DND-41 (cell line): ENCODE measurements around the gene MAN1A1.

Source experiments
- ATAC-seq: fragments of 200-7000 bp; cut with Tn5 transposase; 3 replicates; pipeline ENCODE4 v1.9.1; 2021; ENCODE audit warnings: low read depth; ENCODE audit not compliant: insufficient read depth
- DNase-seq: peaks from one replicate; pipeline ENCODE4 v3.0.0-alpha.2; 2020
- H2AFZ ChIP-seq: 2 replicates; pipeline ENCODE4 v1.6.0; 2012; ENCODE audit warnings: low read depth, low read length
- H3K27ac ChIP-seq: 2 replicates; pipeline ENCODE4 v1.5.1; 2012; ENCODE audit warnings: low read length, inconsistent platforms
- H3K27me3 ChIP-seq: fragments of 200-600 bp; sonication (generic); 2 replicates; pipeline ENCODE4 v1.6.0; 2012; ENCODE audit warnings: low read length, mild to moderate bottlenecking, inconsistent platforms; ENCODE audit not compliant: insufficient read depth, poor library complexity
- H3K36me3 ChIP-seq: 2 replicates; pipeline ENCODE4 v1.5.1; 2012; ENCODE audit warnings: low read length, inconsistent platforms; ENCODE audit not compliant: insufficient read depth
- H3K4me1 ChIP-seq: 2 replicates; pipeline ENCODE4 v1.5.1; 2012; ENCODE audit warnings: mild to moderate bottlenecking, low read length; ENCODE audit not compliant: insufficient read depth
- H3K4me2 ChIP-seq: 2 replicates; pipeline ENCODE4 v1.6.0; 2012; ENCODE audit warnings: mild to moderate bottlenecking, moderate library complexity, low read length, inconsistent platforms; ENCODE audit not compliant: insufficient read depth
- H3K4me3 ChIP-seq, 2 experiments: fragments of 200-600 bp in 1 of 2; shearing (Covaris generic) in 1 of 2; 2 replicates each; pipeline ENCODE4 v1.5.1; 2012 to 2016; ENCODE audit warnings: inconsistent platforms in 2 of 2, low read length in 2 of 2, mild to moderate bottlenecking in 2 of 2, low read depth in 1 of 2, moderate library complexity in 1 of 2
- H3K79me2 ChIP-seq: 2 replicates; pipeline ENCODE4 v1.6.0; 2012; ENCODE audit warnings: low read length, inconsistent platforms; ENCODE audit not compliant: insufficient read depth
- H3K9ac ChIP-seq: 2 replicates; pipeline ENCODE4 v1.6.0; 2012; ENCODE audit warnings: low read depth, mild to moderate bottlenecking, inconsistent platforms, low read length, moderate library complexity
- H3K9me3 ChIP-seq: 2 replicates; pipeline ENCODE4 v1.5.1; 2012; ENCODE audit warnings: low read length, moderate library complexity, mild to moderate bottlenecking, inconsistent platforms; ENCODE audit not compliant: insufficient read depth, severe bottlenecking
- H4K20me1 ChIP-seq: 2 replicates; pipeline ENCODE4 v1.6.0; 2012; ENCODE audit warnings: low read length; ENCODE audit not compliant: insufficient read depth
- EZH2 ChIP-seq: IDR thresholded peaks from 3 replicates; pipeline ENCODE4 v1.6.1; 2012; ENCODE audit warnings: borderline replicate concordance, low read depth, mild to moderate bottlenecking, moderate library complexity, low read length, inconsistent platforms; ENCODE audit not compliant: severe bottlenecking
- TF ChIP-seq, protein P1 (sequence below): IDR thresholded peaks from 2 replicates; pipeline ENCODE4 v1.5.1; 2012; ENCODE audit warnings: borderline replicate concordance, low read length, moderate library complexity, mild to moderate bottlenecking; ENCODE audit not compliant: poor library complexity, severe bottlenecking; ENCODE audit errors: extremely low read depth

MAN1A1 gene

DNA sequence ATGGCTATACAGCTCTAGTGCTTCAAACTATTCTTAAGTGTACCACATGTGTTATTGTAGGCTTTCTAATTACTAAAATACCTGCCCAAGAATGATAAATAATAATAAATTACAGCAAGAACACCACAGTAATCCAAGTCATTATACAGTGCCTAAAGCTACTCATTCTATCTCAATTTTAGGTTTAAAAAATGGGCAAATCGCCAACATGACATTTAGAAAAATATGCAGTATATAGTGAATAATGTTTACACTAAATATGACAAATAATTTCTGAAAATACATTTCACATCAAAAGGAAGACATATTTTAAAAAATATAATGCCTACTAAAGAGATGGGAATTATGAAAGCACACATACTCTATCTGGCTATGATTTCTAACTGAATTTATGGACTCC lies 91.8 kb downstream of the MAN1A1 start:
- no peak overlapping the region for H3K4me2 ChIP-seq
- H3K9ac ChIP-seq: no peak overlapping the region
- peaks cover 11% of the 10 kb centered on the region for H3K4me1 ChIP-seq
- no peak for ATAC-seq
- DNase-seq: no peak
- H3K36me3 ChIP-seq: no peaks in the 10 kb centered on the region
- no peaks in the 10 kb centered on the region for H3K79me2 ChIP-seq
- H4K20me1 ChIP-seq: no peaks in the 10 kb centered on the region
- no peaks in the 10 kb centered on the region for H3K27me3 ChIP-seq
- no peaks in the 10 kb centered on the region for H3K9me3 ChIP-seq
- H2AFZ ChIP-seq: no peak overlapping the region
- no peak overlapping the region for H3K27ac ChIP-seq
- TF ChIP-seq EZH2: no peak
- TF ChIP-seq, protein P1, sequence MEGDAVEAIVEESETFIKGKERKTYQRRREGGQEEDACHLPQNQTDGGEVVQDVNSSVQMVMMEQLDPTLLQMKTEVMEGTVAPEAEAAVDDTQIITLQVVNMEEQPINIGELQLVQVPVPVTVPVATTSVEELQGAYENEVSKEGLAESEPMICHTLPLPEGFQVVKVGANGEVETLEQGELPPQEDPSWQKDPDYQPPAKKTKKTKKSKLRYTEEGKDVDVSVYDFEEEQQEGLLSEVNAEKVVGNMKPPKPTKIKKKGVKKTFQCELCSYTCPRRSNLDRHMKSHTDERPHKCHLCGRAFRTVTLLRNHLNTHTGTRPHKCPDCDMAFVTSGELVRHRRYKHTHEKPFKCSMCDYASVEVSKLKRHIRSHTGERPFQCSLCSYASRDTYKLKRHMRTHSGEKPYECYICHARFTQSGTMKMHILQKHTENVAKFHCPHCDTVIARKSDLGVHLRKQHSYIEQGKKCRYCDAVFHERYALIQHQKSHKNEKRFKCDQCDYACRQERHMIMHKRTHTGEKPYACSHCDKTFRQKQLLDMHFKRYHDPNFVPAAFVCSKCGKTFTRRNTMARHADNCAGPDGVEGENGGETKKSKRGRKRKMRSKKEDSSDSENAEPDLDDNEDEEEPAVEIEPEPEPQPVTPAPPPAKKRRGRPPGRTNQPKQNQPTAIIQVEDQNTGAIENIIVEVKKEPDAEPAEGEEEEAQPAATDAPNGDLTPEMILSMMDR: no peak
- no peak overlapping the region for H3K4me3 ChIP-seq

DNA sequence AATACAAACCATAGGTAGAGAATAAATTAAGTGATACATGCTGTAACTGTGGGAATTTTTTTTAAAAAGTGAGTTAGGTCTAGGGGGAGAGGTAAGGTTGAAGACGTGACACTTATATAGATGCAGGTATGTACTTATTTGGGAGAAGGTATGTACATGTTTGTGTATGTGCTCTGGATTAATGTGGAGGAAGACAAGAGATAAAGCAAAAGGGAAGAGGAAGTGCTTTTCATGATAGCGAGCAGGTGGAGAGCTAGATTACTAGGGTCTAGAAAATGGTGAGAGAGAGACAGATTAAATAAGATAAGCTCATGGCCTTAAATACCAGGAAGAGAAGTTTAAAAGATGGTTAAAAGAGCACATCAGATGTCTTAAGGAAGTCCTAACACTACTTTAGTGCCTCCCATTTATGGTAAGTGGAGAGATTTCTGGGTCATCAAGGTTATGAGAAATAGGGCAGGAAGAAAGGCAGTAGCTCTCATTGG lies 92.5 kb downstream of the MAN1A1 start:
- no peaks in the 10 kb centered on the region for H3K36me3 ChIP-seq
- DNase-seq (no peak), ATAC-seq (no peak)
- H3K27ac ChIP-seq: no peak overlapping the region
- TF ChIP-seq EZH2: no peak
- TF ChIP-seq, protein P1: no peak
- no peaks in the 10 kb centered on the region for H3K9me3 ChIP-seq
- H3K27me3 ChIP-seq: no peaks in the 10 kb centered on the region
- H3K9ac ChIP-seq: no peak overlapping the region
- H2AFZ ChIP-seq: no peak overlapping the region
- no peak overlapping the region for H3K4me3 ChIP-seq
- H3K4me2 ChIP-seq: no peak overlapping the region
- H3K79me2 ChIP-seq: no peaks in the 10 kb centered on the region
- peaks cover 11% of the 10 kb centered on the region for H3K4me1 ChIP-seq
- H4K20me1 ChIP-seq: no peaks in the 10 kb centered on the region

DNA sequence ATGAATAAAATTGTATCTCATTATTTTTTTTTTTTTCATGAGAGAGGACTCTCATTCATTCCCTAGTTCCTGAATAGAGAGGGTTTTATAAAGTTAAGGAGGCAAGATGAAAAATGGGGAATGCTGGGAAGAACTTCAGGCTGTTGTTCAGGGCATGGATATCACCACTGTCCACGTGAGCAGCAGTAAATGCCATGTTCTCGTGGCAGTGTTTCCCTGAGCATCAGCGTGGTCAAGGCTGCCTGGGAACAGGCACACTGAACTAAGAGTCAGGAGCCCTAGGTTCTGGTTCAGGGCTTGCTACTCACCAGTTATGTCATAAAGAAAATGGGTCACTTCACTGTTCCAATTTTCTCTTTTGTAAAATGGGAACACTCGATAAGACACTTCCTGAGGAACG lies 93.2 kb downstream of the MAN1A1 start:
- H3K36me3 ChIP-seq: no peaks in the 10 kb centered on the region
- H3K4me2 ChIP-seq: no peak overlapping the region
- ATAC-seq: no peak
- H3K27ac ChIP-seq: no peak overlapping the region
- no peak overlapping the region for H3K9ac ChIP-seq
- no peaks in the 10 kb centered on the region for H3K79me2 ChIP-seq
- H4K20me1 ChIP-seq: no peaks in the 10 kb centered on the region
- no peaks in the 10 kb centered on the region for H3K9me3 ChIP-seq
- H3K4me3 ChIP-seq: no peak overlapping the region
- peaks cover 11% of the 10 kb centered on the region for H3K4me1 ChIP-seq
- no peak overlapping the region for H2AFZ ChIP-seq
- H3K27me3 ChIP-seq: no peaks in the 10 kb centered on the region
- TF ChIP-seq EZH2: no peak
- TF ChIP-seq, protein P1: no peak
- DNase-seq: no peak

DNA sequence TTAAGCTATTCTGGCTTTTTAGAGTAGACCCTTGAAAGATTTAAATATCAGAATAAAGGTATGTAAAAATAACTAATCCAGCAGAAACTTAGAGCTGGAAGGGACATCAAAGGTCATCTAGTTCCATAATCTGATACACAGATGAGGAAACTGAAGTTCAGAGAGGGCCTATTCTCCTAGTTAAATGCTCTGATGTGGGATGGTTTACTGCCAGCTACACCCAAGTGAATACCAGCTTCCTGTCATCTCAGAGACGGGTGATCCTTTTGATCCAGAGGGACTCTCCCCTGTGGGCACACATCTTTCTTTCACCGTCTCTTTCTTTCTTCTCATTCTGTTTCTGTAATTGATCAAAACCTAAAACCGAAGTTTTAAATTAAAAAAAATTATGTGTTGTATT lies 94.1 kb downstream of the MAN1A1 start:
- Histone ChIP-seq H3K79me2 (no peaks in the 10 kb centered on the region), H3K9me3 (no peaks in the 10 kb centered on the region), H3K4me3 (no peak overlapping the region), H3K4me1 (peaks cover 11% of the 10 kb centered on the region), H3K27ac (no peak overlapping the region), H3K27me3 (no peaks in the 10 kb centered on the region), H3K9ac (no peak overlapping the region), H3K36me3 (no peaks in the 10 kb centered on the region), H2AFZ (no peak overlapping the region), H3K4me2 (no peak overlapping the region), H4K20me1 (no peaks in the 10 kb centered on the region)
- ATAC-seq (peak; percentile 78), DNase-seq (no peak)
- no peak for TF ChIP-seq EZH2
- TF ChIP-seq, protein P1: no peak
